ENCODE results near the gene CHKA. TPM values are rescaled to one million over a fixed set of nuclear protein-coding genes. Genes with fewer than 3 reads are reported as not detected.
A peak's percentile ranks its signal among the peaks of the same experiment; 100 is the strongest.

The CHKA gene
- total and polyA plus RNA-seq, 9 of the 15 experiments (the other 6 are each of a cell fraction or from before 2014, with no cell fraction given): 3.6 to 37.0 (median 30.2) TPM

- TF ChIP-seq RBBP5 (IDR thresholded peaks at IDR 0.05; ENCODE audit: borderline replicate concordance, insufficient read depth, low read length, poor library complexity, severe bottlenecking): no peak
- TF ChIP-seq MLLT1 (IDR thresholded peaks at IDR 0.05): no peak
- TF ChIP-seq SLC30A9 (CRISPR knock-in tag; IDR thresholded peaks at IDR 0.05): no peak
- TF ChIP-seq TAF15 (IDR thresholded peaks at IDR 0.05; ENCODE audit: low read depth, low read length): no peak
- no peak for TF ChIP-seq ZBTB33 (CRISPR knock-in tag; IDR thresholded peaks at IDR 0.05)
- TF ChIP-seq RHOXF2B (CRISPR knock-in tag; conservative IDR thresholded peaks at IDR 0.05): no peak
- TF ChIP-seq, protein P1, sequence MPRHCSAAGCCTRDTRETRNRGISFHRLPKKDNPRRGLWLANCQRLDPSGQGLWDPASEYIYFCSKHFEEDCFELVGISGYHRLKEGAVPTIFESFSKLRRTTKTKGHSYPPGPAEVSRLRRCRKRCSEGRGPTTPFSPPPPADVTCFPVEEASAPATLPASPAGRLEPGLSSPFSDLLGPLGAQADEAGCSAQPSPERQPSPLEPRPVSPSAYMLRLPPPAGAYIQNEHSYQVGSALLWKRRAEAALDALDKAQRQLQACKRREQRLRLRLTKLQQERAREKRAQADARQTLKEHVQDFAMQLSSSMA (CRISPR knock-in tag; IDR thresholded peaks at IDR 0.05): no peak
- peak; percentile 92 for TF ChIP-seq MGA (IDR thresholded peaks at IDR 0.05)
Observed at GRCh38 chr11:68010090-68011041, 110.8 kb downstream of the CHKA start, which contains the start of gene ALDH3B1 (continued).
